EH (cell line): ENCODE results near the gene DOCK1.
A peak's percentile ranks its signal among the peaks of the same experiment; 100 is the strongest.

ENCODE experiments used
- DNase-seq: peaks from one replicate; pipeline ENCODE4 v3.0.0-alpha.2; 2015; ENCODE audit warnings: low read depth

DOCK1 gene

GRCh38 chr10:127221281-127221680 lies 316.1 kb downstream of the DOCK1 start:
- DNase-seq: no peak

GRCh38 chr10:127227027-127227426 lies 321.8 kb downstream of the DOCK1 start:
- DNase-seq: no peak

GRCh38 chr10:127227663-127228062 lies 322.4 kb downstream of the DOCK1 start:
- no peak for DNase-seq

- DNase-seq: peak; percentile 10
Measured at GRCh38 chr10:127228195-127228787, 323.1 kb downstream of the DOCK1 start.

- no peak for DNase-seq
Measured at GRCh38 chr10:127234306-127234800, 329.1 kb downstream of the DOCK1 start.

GRCh38 chr10:127236266-127236665 lies 331.0 kb downstream of the DOCK1 start:
- no peak for DNase-seq

GRCh38 chr10:127242914-127243313 lies 337.7 kb downstream of the DOCK1 start:
- DNase-seq: no peak

- peak; percentile 42 for DNase-seq
Measured at GRCh38 chr10:127243490-127244272, 338.5 kb downstream of the DOCK1 start.

GRCh38 chr10:127245456-127245855 lies 340.2 kb downstream of the DOCK1 start:
- no peak for DNase-seq

GRCh38 chr10:127250031-127250430 lies 344.8 kb downstream of the DOCK1 start:
- no peak for DNase-seq

- no peak for DNase-seq
Measured at GRCh38 chr10:127252818-127253217, 347.6 kb downstream of the DOCK1 start.

GRCh38 chr10:127254276-127254675 lies 349.0 kb downstream of the DOCK1 start:
- DNase-seq: no peak

GRCh38 chr10:127257395-127257794 lies 352.2 kb downstream of the DOCK1 start:
- DNase-seq: no peak

- no peak for DNase-seq
Measured at GRCh38 chr10:127259347-127259746, 354.1 kb downstream of the DOCK1 start.

- DNase-seq: no peak
Measured at GRCh38 chr10:127262606-127263005, 357.4 kb downstream of the DOCK1 start.

GRCh38 chr10:127265288-127265687 lies 360.1 kb downstream of the DOCK1 start:
- DNase-seq: no peak

- DNase-seq: no peak
Measured at GRCh38 chr10:127266431-127266830, 361.2 kb downstream of the DOCK1 start.

GRCh38 chr10:127267442-127267841 lies 362.2 kb downstream of the DOCK1 start:
- no peak for DNase-seq

- DNase-seq: no peak
Measured at GRCh38 chr10:127272076-127272475, 366.8 kb downstream of the DOCK1 start.

- no peak for DNase-seq
Measured at GRCh38 chr10:127275272-127275671, 370.0 kb downstream of the DOCK1 start.

- DNase-seq: no peak
Measured at GRCh38 chr10:127275793-127276450, 370.7 kb downstream of the DOCK1 start.

- peak; percentile 4 for DNase-seq
Measured at GRCh38 chr10:127276794-127277462, 371.7 kb downstream of the DOCK1 start.
